Subcutaneous abdominal adipose tissue (tissue), 5 donors: ENCODE measurements around the gene SNPH.
"Not testable (repeated sequence)": the region's sequence is repeated elsewhere in the genome, so short reads cannot be mapped to it uniquely, and the experiment has no call there.

Experiments used
- H3K27ac ChIP-seq: one replicate; pipeline ENCODE4 v1.7.0; 2013; ENCODE audit warnings: low read depth, mild to moderate bottlenecking, inconsistent platforms, low read length, moderate library complexity
- H3K27me3 ChIP-seq, 5 donors: one replicate each; pipeline ENCODE4 v1.7.0; 2013; ENCODE audit warnings: low read length in 5 of 5, inconsistent platforms in 1 of 5; ENCODE audit not compliant: control insufficient read depth in 5 of 5, insufficient read depth in 4 of 5
- H3K36me3 ChIP-seq, 5 donors: one replicate each; pipeline ENCODE4 v1.7.0; 2013; ENCODE audit warnings: low read length in 5 of 5; ENCODE audit not compliant: control insufficient read depth in 5 of 5, insufficient read depth in 5 of 5
- H3K4me1 ChIP-seq, 5 donors: one replicate each; pipeline ENCODE4 v1.7.0; 2013; ENCODE audit warnings: low read length in 5 of 5, mild to moderate bottlenecking in 3 of 5, moderate library complexity in 1 of 5; ENCODE audit not compliant: control insufficient read depth in 5 of 5, insufficient read depth in 5 of 5
- H3K4me3 ChIP-seq, 5 donors: one replicate each; pipeline ENCODE4 v1.7.0; 2013; ENCODE audit warnings: low read length in 5 of 5, low read depth in 1 of 5
- H3K9ac ChIP-seq, 5 donors: one replicate each; pipeline ENCODE4 v1.7.0; 2013; ENCODE audit warnings: low read length in 5 of 5, mild to moderate bottlenecking in 4 of 5, moderate library complexity in 3 of 5
- H3K9me3 ChIP-seq, 5 donors: one replicate each; pipeline ENCODE4 v1.7.0; 2013; ENCODE audit warnings: low read length in 5 of 5; ENCODE audit not compliant: control insufficient read depth in 5 of 5
- donor health status: healthy.
- donor health status: healthy.
- donor health status: healthy.
- donor health status: healthy.
- donor health status: healthy.

SNPH gene

DNA sequence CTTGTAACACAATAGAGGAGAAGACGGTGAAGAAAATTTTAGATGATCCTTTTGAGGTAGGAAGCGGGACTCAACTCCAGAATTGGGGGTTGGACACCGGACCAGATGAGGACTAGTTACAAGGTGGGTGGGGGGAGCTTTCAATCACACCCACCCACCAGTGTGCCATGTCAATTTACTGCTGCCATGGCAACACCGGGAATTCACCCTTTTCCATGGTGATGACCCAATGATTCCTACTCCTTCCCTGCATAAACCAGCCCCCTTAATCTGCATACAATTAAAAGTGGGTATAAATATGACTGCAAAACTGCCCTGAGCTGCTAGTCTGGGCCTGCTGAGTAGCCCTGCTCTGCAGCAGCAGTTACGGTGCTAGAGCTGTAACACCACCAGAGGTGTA is 25.5 kb upstream of the SNPH start:
- no peaks in the 10 kb centered on the region for H3K36me3 ChIP-seq
- H3K4me3 ChIP-seq: no peak overlapping the region
- H3K27ac ChIP-seq: no peak overlapping the region
- H3K9ac ChIP-seq: no peak overlapping the region
- H3K27me3 ChIP-seq: peaks cover 0 to 11% (median 3%) of the 10 kb centered on the region in 5 donors
- H3K9me3 ChIP-seq: no peaks in the 10 kb centered on the region
- H3K4me1 ChIP-seq: no peaks in the 10 kb centered on the region

DNA sequence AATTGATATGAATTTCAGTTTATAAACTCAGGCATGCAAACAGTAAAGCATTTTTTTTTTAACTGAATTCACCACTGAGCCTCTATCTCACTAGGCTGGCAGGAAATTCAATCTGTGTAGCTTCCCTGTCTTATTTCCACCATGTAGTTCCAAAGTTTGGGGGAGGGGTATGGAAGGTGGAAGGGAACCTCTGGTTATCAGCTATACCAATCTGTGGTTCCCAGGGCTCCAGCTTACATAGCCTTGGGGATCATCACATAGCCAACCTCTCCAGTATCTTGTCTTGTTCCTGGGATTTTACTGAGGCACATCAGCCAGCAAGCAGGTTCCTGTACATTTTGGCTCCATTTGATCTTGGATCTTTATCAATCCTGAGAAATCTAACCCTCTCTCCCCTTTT is 24.6 kb upstream of the SNPH start:
- Histone ChIP-seq H3K4me3 (no peak overlapping the region), H3K9ac (no peak overlapping the region), H3K27me3 (peaks cover 0 to 10% (median 0%) of the 10 kb centered on the region in 5 donors), H3K9me3 (no peaks in the 10 kb centered on the region), H3K27ac (no peak overlapping the region), H3K36me3 (no peaks in the 10 kb centered on the region), H3K4me1 (no peaks in the 10 kb centered on the region)

DNA sequence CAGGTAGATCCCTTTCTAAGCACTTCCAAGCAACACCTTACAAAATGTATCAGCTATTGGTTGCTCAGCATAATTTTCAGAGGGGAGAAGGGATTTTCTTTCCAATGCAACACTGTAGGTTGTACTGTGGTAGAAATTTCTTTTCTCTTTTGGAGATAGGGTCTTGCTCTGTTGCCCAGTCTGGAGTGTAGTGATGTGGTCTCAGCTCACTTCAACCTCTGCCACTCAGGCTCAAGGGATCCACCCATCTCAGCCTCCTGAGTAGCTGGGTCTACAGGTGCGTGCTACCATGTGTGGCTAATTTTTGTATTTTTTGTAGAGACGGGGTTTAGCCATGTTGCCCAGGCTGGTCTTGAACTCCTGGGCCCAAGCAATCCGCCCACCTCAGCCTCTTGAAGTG is 24.0 kb upstream of the SNPH start:
- no peaks in the 10 kb centered on the region for H3K36me3 ChIP-seq
- no peaks in the 10 kb centered on the region for H3K9me3 ChIP-seq
- H3K27me3 ChIP-seq: peaks cover 0 to 10% (median 0%) of the 10 kb centered on the region in 5 donors
- no peaks in the 10 kb centered on the region for H3K4me1 ChIP-seq
- H3K4me3 ChIP-seq: no peak overlapping the region
- H3K9ac ChIP-seq: no peak overlapping the region
- no peak overlapping the region for H3K27ac ChIP-seq

DNA sequence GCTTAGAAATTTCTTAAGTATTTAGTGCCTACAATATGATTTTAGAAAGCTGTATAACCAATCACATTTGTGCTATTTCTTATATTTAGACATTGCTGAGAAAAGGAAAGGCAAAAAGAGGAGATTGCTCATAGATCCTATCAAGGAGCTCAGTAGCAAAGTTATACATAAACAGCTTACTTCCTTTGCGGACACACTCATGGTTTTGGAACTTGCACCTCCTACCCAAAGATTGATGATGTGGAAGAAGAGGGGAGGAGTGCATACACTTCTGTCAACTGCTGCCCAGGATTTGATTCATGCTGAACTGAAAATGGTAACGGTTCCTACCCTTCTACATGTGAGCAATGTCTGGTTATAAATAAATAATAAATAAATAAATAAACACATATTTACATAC is 23.6 kb upstream of the SNPH start:
- Histone ChIP-seq H3K4me1 (no peaks in the 10 kb centered on the region), H3K27me3 (peaks cover 0 to 10% (median 0%) of the 10 kb centered on the region in 5 donors), H3K27ac (no peak overlapping the region), H3K9ac (no peak overlapping the region), H3K4me3 (no peak overlapping the region), H3K36me3 (no peaks in the 10 kb centered on the region), H3K9me3 (no peaks in the 10 kb centered on the region)

DNA sequence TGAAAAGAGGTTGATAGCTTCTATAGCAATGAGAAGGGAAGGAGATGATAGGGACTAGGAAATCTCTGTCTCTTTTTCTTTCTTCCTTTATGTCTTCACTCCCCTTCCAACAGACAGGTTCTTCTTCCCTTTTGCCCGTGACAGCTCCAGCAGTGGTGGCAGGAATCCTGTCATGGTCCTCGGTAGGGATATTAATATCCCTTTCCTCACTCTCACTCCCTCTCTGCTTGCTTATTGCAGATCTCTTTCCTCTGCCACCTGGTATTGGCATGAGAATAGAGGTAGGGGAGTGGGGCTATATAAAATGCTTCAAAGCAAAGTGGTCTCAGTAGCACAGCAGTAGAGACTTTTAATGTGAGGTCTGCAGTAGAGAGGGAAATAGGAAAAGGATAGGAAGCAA is 20.5 kb upstream of the SNPH start:
- no peak overlapping the region for H3K9ac ChIP-seq
- no peaks in the 10 kb centered on the region for H3K9me3 ChIP-seq
- H3K4me3 ChIP-seq: no peak overlapping the region
- H3K4me1 ChIP-seq: no peaks in the 10 kb centered on the region
- no peak overlapping the region for H3K27ac ChIP-seq
- no peaks in the 10 kb centered on the region for H3K36me3 ChIP-seq
- peaks cover 0 to 8% (median 0%) of the 10 kb centered on the region in 5 donors for H3K27me3 ChIP-seq

DNA sequence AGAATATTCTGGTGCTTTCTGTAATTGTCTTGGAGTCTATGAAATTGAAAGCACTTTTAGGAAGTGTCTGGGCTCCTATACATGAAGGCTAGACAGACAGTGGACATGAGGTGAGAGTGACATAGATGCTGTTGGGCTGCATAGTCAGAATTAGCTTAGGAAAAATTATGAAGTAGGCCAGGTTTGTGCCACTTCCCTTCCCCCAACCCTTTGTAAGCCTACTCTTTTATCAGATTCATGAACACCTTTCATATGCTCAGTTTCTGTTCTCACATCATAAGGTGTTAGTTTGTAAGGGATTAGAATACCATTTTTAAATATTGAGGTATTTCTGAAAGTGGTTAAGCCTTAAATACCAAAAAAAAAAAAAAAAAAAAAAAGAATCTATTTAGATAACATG is 18.4 kb upstream of the SNPH start:
- Histone ChIP-seq H3K27ac (no peak overlapping the region), H3K4me3 (no peak overlapping the region), H3K27me3 (peaks cover 0 to 6% (median 4%) of the 10 kb centered on the region in 5 donors), H3K9ac (no peak overlapping the region), H3K4me1 (no peaks in the 10 kb centered on the region), H3K9me3 (no peaks in the 10 kb centered on the region), H3K36me3 (no peaks in the 10 kb centered on the region)

DNA sequence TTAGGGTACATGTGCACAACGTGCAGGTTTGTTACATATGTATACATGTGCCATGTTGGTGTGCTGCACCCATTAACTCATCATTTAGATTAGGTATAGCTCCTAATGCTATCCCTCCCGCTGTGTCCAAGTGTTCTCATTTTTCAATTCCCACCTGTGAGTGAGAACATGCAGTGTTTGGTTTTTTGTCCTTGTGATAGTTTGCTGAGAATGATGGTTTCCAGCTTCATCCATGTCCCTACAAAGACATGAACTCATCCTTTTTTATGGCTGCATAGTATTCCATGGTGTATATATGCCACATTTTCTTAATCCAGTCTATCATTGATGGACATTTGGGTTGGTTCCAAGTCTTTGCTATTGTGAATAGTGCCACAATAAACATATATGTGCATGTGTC is 15.8 kb upstream of the SNPH start:
- peaks cover 0 to 13% (median 5%) of the 10 kb centered on the region in 5 donors for H3K27me3 ChIP-seq
- H3K9ac ChIP-seq, H3K4me3 ChIP-seq, H3K36me3 ChIP-seq, H3K27ac ChIP-seq, H3K9me3 ChIP-seq, H3K4me1 ChIP-seq: not testable (repeated sequence)

DNA sequence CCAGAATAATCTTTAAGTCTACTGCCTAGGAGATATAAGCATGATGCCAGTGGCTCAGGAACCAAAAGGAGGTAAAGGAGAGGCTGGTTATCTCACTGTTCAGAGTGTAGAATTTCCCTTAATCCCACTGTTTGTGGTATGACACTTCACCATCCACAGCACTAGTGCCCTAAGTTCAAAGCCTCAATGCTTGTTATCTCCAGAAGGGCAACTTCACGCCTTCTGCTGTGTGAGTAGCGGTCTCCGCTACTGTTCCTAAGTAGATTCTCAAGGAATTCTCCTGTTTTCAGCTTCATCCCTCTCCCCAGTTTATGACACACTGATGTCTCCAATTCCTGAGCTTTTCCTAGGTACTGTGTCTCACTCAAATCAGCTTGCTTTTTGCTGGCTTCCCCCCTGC is 13.7 kb upstream of the SNPH start:
- Histone ChIP-seq H3K9ac (no peak overlapping the region), H3K27ac (no peak overlapping the region), H3K4me3 (no peak overlapping the region), H3K27me3 (peaks cover 0 to 16% (median 5%) of the 10 kb centered on the region in 5 donors), H3K36me3 (no peaks in the 10 kb centered on the region), H3K9me3 (no peaks in the 10 kb centered on the region), H3K4me1 (no peaks in the 10 kb centered on the region)

DNA sequence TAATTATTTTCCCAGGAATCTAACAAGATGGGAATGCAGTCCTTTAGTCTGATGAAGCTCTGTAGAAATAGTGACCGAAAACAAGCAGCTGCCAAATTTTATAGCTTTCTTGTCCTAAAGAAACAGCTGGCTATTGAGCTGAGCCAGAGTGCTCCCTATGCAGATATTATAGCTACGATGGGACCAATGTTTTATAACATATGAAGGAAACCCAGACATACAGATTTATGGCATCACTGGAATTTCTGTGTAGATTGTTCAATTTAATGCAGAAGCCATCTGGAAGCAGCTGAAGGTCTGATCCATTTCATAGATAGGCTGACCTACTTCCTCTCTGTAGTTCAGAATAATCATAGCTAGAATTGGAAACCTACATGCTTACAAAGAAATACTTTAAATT is 11.8 kb upstream of the SNPH start:
- Histone ChIP-seq H3K9ac (no peak overlapping the region), H3K4me3 (no peak overlapping the region), H3K27me3 (peaks cover 0 to 16% (median 5%) of the 10 kb centered on the region in 5 donors), H3K27ac (no peak overlapping the region), H3K36me3 (no peaks in the 10 kb centered on the region), H3K9me3 (no peaks in the 10 kb centered on the region), H3K4me1 (no peaks in the 10 kb centered on the region)

DNA sequence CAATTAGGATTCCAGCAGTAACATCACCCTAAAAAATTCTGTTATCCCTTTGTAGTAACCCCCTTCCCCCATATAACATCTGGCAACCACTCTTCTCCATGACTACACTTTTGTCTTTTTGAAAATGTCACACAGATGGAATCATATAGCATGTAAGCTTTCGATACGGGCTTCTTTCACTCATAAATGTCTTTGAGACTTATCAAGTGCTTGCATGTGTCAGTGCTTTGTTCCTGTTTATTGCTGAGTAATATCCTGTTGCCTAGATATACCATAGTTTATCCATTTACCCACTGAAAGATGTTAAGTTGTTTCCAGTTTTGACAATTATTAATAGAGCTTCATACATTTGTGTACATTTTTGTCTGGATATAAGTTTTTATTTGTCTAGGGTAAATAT is 10.4 kb upstream of the SNPH start:
- Histone ChIP-seq H3K36me3 (no peaks in the 10 kb centered on the region), H3K27me3 (peaks cover 0 to 16% (median 5%) of the 10 kb centered on the region in 5 donors), H3K9ac (no peak overlapping the region), H3K9me3 (no peaks in the 10 kb centered on the region), H3K4me3 (no peak overlapping the region), H3K4me1 (no peaks in the 10 kb centered on the region), H3K27ac (no peak overlapping the region)

DNA sequence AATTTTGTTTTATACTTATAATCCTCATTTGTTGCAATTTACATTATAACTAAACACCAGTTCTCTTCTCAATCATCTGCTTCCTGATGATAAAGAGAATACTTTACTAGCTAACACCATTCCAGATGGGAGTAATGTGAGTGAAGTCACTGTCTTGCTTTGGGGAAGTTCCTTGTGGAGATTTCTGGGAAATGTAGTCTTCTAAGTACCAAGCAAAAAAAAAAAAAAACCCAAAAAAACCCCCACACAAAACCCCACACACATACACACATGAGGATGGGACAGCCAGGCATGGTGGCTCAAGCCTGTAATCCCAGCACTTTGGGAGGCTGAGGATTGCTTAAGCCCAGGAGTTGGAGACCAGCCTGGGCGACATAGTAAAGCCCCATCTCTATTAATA is 2.2 kb upstream of the SNPH start:
- Histone ChIP-seq H3K27ac (no peak overlapping the region), H3K4me3 (no peak overlapping the region), H3K9ac (no peak overlapping the region), H3K27me3 (peaks cover 0 to 2% (median 0%) of the 10 kb centered on the region in 5 donors), H3K4me1 (peaks cover 0 to 16% (median 16%) of the 10 kb centered on the region in 5 donors), H3K9me3 (no peaks in the 10 kb centered on the region), H3K36me3 (no peaks in the 10 kb centered on the region)
